H1 (cell line): Measurements from ENCODE around the gene FAM53B. TPM values are rescaled to one million over a fixed set of nuclear protein-coding genes. Genes with fewer than 3 reads are reported as not detected.

Experiments
- CTCF ChIA-PET: fragments of 300-600 bp; sonication (Branson Sonifier 250); formaldehyde crosslinking; loops from one replicate; lab custom pipeline; 2021; ENCODE audit not compliant: partially characterized antibody; lab: Charles Lee
- POLR2A ChIA-PET: fragments of 300-600 bp; sonication (Branson Sonifier 250); formaldehyde crosslinking; loops from one replicate; lab custom pipeline; 2021; ENCODE audit warnings: inconsistent platforms; ENCODE audit not compliant: partially characterized antibody; lab: Charles Lee
- DNase-seq, 2 experiments: peaks; one replicate each; pipeline versions ENCODE4 v3.0.0 to v3.0.0-alpha.2; 2010 to 2022; ENCODE audit warnings: low spot score in 2 of 2, low read depth in 1 of 2, mixed read lengths in 1 of 2
- FAIRE-seq: peaks from 2 replicates; lab custom pipeline; 2011; peaks lifted over from hg19 to GRCh38; lab: Jason Lieb, UNC
- H2AFZ ChIP-seq: 2 replicates; pipeline ENCODE4 v1.8.1; 2012; ENCODE audit warnings: low read length, inconsistent platforms
- H2AK5ac ChIP-seq: 2 replicates; pipeline ENCODE4 v1.6.1; 2013; ENCODE audit warnings: low read depth, low read length
- H2BK120ac ChIP-seq: replicated peaks from 2 replicates; pipeline ENCODE3; 2013; ENCODE audit warnings: low read depth, low read length, inconsistent platforms
- H2BK12ac ChIP-seq: 2 replicates; pipeline ENCODE4 v1.6.1; 2013; ENCODE audit warnings: low read depth, low read length
- H2BK15ac ChIP-seq: 2 replicates; pipeline ENCODE4 v1.6.1; 2013; ENCODE audit warnings: low read length
- H2BK20ac ChIP-seq: 2 replicates; pipeline ENCODE4 v1.6.1; 2013; ENCODE audit warnings: low read length
- H2BK5ac ChIP-seq: 2 replicates; pipeline ENCODE4 v1.6.1; 2013; ENCODE audit warnings: low read depth, low read length
- H3K14ac ChIP-seq: 2 replicates; pipeline ENCODE4 v1.6.1; 2013; ENCODE audit warnings: inconsistent platforms; ENCODE audit not compliant: insufficient read length
- H3K18ac ChIP-seq: 2 replicates; pipeline ENCODE4 v1.6.1; 2013; ENCODE audit warnings: low read length; ENCODE audit errors: extremely low read depth
- H3K23ac ChIP-seq: 2 replicates; pipeline ENCODE4 v1.6.1; 2013; ENCODE audit warnings: inconsistent platforms; ENCODE audit not compliant: insufficient read length
- H3K23me2 ChIP-seq: 2 replicates; pipeline ENCODE4 v1.6.1; 2013; ENCODE audit warnings: low read depth, low read length
- H3K27ac ChIP-seq: 2 replicates; pipeline ENCODE4 v1.6.1; 2011; ENCODE audit warnings: low read depth, low read length, inconsistent platforms
- H3K27me3 ChIP-seq, 4 experiments: replicated peaks in 1 of 4; 1 replicate in 1 of 4; 2 replicates in 3 of 4; pipeline versions ENCODE4 v1.6.1 to v1.8.1; 2011 to 2013; ENCODE audit warnings: low read length in 3 of 4, mild to moderate bottlenecking in 3 of 4, inconsistent platforms in 2 of 4, mixed read lengths in 2 of 4, moderate library complexity in 1 of 4; ENCODE audit not compliant: control insufficient read depth in 3 of 4, insufficient read depth in 3 of 4; ENCODE audit errors: extremely low read depth in 1 of 4
- H3K36me3 ChIP-seq, 4 experiments: 2 replicates each; pipeline versions ENCODE4 v1.6.1 to v1.8.1; 2011 to 2013; ENCODE audit warnings: mild to moderate bottlenecking in 4 of 4, low read length in 3 of 4, moderate library complexity in 2 of 4, control low read depth in 1 of 4, inconsistent platforms in 1 of 4; ENCODE audit not compliant: insufficient read depth in 4 of 4, control insufficient read depth in 2 of 4
- H3K4ac ChIP-seq: replicated peaks from 2 replicates; pipeline ENCODE3; 2013; ENCODE audit warnings: low read length, low read depth, mixed read lengths, inconsistent platforms; ENCODE audit not compliant: insufficient read length
- H3K4me1 ChIP-seq, 4 experiments: replicated peaks in 1 of 4; 1 replicate in 1 of 4; 2 replicates in 3 of 4; pipeline versions ENCODE4 v1.6.1 to v1.8.1; 2011 to 2013; ENCODE audit warnings: low read length in 3 of 4, inconsistent platforms in 2 of 4, mixed read lengths in 1 of 4; ENCODE audit not compliant: insufficient read depth in 4 of 4, control insufficient read depth in 3 of 4
- H3K4me2 ChIP-seq, 2 experiments: 2 replicates each; pipeline versions ENCODE4 v1.6.1 to v1.8.1; 2011 to 2013; ENCODE audit warnings: low read depth in 2 of 2, low read length in 2 of 2, control low read depth in 1 of 2, inconsistent platforms in 1 of 2, mild to moderate bottlenecking in 1 of 2; ENCODE audit not compliant: insufficient read depth in 1 of 2
- H3K4me3 ChIP-seq, 4 experiments: fragments of 200-600, 300-600 bp in 1 of 4; sonication (generic), shearing (Covaris generic), sonication (Bioruptor Twin) in 1 of 4; 2 replicates each; pipeline versions ENCODE4 v1.5.1 to v1.8.1; 2011 to 2016; ENCODE audit warnings: low read length in 4 of 4, low read depth in 3 of 4, control low read depth in 2 of 4, inconsistent platforms in 2 of 4, mild to moderate bottlenecking in 2 of 4, mixed read lengths in 1 of 4, moderate library complexity in 1 of 4; ENCODE audit not compliant: insufficient read depth in 2 of 4; ENCODE audit errors: extremely low read depth in 1 of 4
- H3K56ac ChIP-seq: replicated peaks from 2 replicates; pipeline ENCODE3; 2013; ENCODE audit warnings: low read depth, mild to moderate bottlenecking, mixed read lengths, low read length, inconsistent platforms; ENCODE audit not compliant: insufficient read length
- H3K79me1 ChIP-seq: 2 replicates; pipeline ENCODE4 v1.6.1; 2013; ENCODE audit warnings: low read depth, low read length, control low read depth
- H3K79me2 ChIP-seq, 2 experiments: 2 replicates each; pipeline versions ENCODE4 v1.6.1 to v1.8.1; 2012 to 2013; ENCODE audit warnings: low read length in 2 of 2, mild to moderate bottlenecking in 2 of 2, inconsistent platforms in 1 of 2; ENCODE audit not compliant: insufficient read depth in 2 of 2, control insufficient read depth in 1 of 2
- H3K9ac ChIP-seq, 4 experiments: replicated peaks in 1 of 4; 1 replicate in 1 of 4; 2 replicates in 3 of 4; pipeline versions ENCODE4 v1.6.1 to v1.8.1; 2011 to 2013; ENCODE audit warnings: low read depth in 3 of 4, low read length in 3 of 4, control low read depth in 2 of 4, mild to moderate bottlenecking in 2 of 4, moderate library complexity in 2 of 4, inconsistent platforms in 1 of 4; ENCODE audit errors: extremely low read depth in 1 of 4
- H3K9me3 ChIP-seq, 2 experiments: 2 replicates each; pipeline versions ENCODE4 v1.6.1 to v1.8.1; 2012 to 2013; ENCODE audit warnings: mild to moderate bottlenecking in 2 of 2, moderate library complexity in 2 of 2, control low read depth in 1 of 2, inconsistent platforms in 1 of 2, low read depth in 1 of 2, low read length in 1 of 2, mixed read lengths in 1 of 2; ENCODE audit not compliant: insufficient read depth in 2 of 2
- H4K20me1 ChIP-seq, 2 experiments: replicated peaks in 1 of 2; 2 replicates each; pipeline versions ENCODE3 to v1.8.1; 2011 to 2013; ENCODE audit warnings: inconsistent platforms in 2 of 2, low read length in 2 of 2, mild to moderate bottlenecking in 1 of 2; ENCODE audit not compliant: insufficient read depth in 2 of 2, control insufficient read depth in 1 of 2
- H4K5ac ChIP-seq: 2 replicates; pipeline ENCODE4 v1.6.1; 2013; ENCODE audit warnings: low read length, low read depth, mixed read lengths, inconsistent platforms; ENCODE audit not compliant: insufficient read length
- H4K8ac ChIP-seq: 2 replicates; pipeline ENCODE4 v1.8.0; 2013; ENCODE audit warnings: mild to moderate bottlenecking, moderate library complexity, low read length, inconsistent platforms; ENCODE audit not compliant: insufficient read depth; ENCODE audit errors: extremely low read depth
- H4K91ac ChIP-seq: replicated peaks from 2 replicates; pipeline ENCODE3; 2013; ENCODE audit warnings: low read length, mixed read lengths, inconsistent platforms; ENCODE audit not compliant: insufficient read length
- ATF3 ChIP-seq: IDR thresholded peaks from 2 replicates; pipeline ENCODE4 v1.6.1; 2011; ENCODE audit warnings: low read depth, mild to moderate bottlenecking, low read length; ENCODE audit not compliant: insufficient read depth
- EGR1 ChIP-seq: IDR thresholded peaks from 2 replicates; pipeline ENCODE4 v1.6.1; 2011; ENCODE audit warnings: low read depth, low read length, borderline replicate concordance
- GTF2F1 ChIP-seq: IDR thresholded peaks from 2 replicates; pipeline ENCODE4 v1.6.1; 2012; ENCODE audit warnings: low read depth, low read length, improper control_type of control experiment, borderline replicate concordance
- NANOG ChIP-seq: IDR thresholded peaks from 2 replicates; pipeline ENCODE4 v1.6.1; 2011; ENCODE audit warnings: low read length, low read depth, mild to moderate bottlenecking, inconsistent platforms; ENCODE audit not compliant: insufficient read depth, poor library complexity, severe bottlenecking
- POLR2AphosphoS5 ChIP-seq: IDR thresholded peaks from 2 replicates; pipeline ENCODE4 v1.6.1; 2011; ENCODE audit warnings: low read depth, low read length
- RAD21 ChIP-seq, 2 experiments: IDR thresholded peaks in 1 of 2; conservative IDR thresholded peaks in 1 of 2; 2 replicates each; pipeline ENCODE4 v1.6.1; 2011; ENCODE audit warnings: low read depth in 2 of 2, low read length in 2 of 2, improper control_type of control experiment in 1 of 2, inconsistent platforms in 1 of 2, mild to moderate bottlenecking in 1 of 2, moderate library complexity in 1 of 2
- SUZ12 ChIP-seq: fragments of 200-600 bp; sonication (generic); IDR thresholded peaks from 2 replicates; pipeline ENCODE4 v1.6.1; 2012; ENCODE audit warnings: mild to moderate bottlenecking, inconsistent platforms, low read length, moderate library complexity, mixed read lengths
- TAF1 ChIP-seq: IDR thresholded peaks from 2 replicates; pipeline ENCODE4 v1.6.1; 2011; ENCODE audit warnings: mild to moderate bottlenecking, low read depth, low read length
- WGBS, 2 experiments: shearing (Covaris generic) in 1 of 2; methylation state at CpG; one replicate each; pipeline versions ENCODE4 v1.1.6 to v1.1.7; 2013 to 2015; ENCODE audit warnings: low lambda C conversion rate in 2 of 2, mixed read lengths in 2 of 2, inconsistent platforms in 1 of 2, low coverage in 1 of 2, missing lambda C conversion rate in 1 of 2; ENCODE audit not compliant: insufficient replicate concordance in 2 of 2, insufficient coverage in 1 of 2, insufficient read length in 1 of 2; ENCODE audit errors: extremely low coverage in 1 of 2, missing lambda C conversion rate in 1 of 2; 5-methylcytosine and 5-hydroxymethylcytosine counted together
- polyA plus RNA-seq, 7 experiments: library from polyadenylated mRNA; depleted of rRNA in 3 of 7; stranded (reverse) in 5 of 7; unstranded in 2 of 7; fragments of >200 nt in 5 of 7; fragments of 200-250 nt in 2 of 7; gene quantifications; 1 replicate in 5 of 7; 2 replicates in 1 of 7; 4 replicates in 1 of 7; pipeline versions ENCODE4 v1.2.1 to v1.2.3, GENCODE V29; 2011 to 2013; ENCODE audit warnings: missing spikeins in 2 of 7, mixed read lengths in 2 of 7
- total RNA-seq: library from RNA; stranded (reverse); fragmentation: NEBNext Ultra II Directional; extraction: Animal tissue kit (Norgen Biotek cat#: 25700); gene quantifications from 2 replicates; pipeline ENCODE4 v1.2.1, GENCODE V29; 2021

The FAM53B gene
- total and polyA plus RNA-seq, 2 of the 8 experiments (the other 6 are each of a cell fraction or from before 2014, with no cell fraction given): 5.3 to 14.4 TPM

GRCh38 chr10:124589491-124590041 is 154.6 kb downstream of the FAM53B start:
- Histone ChIP-seq H3K4me2 (no peak overlapping the region), H4K5ac (no peak overlapping the region), H3K23me2 (no peaks in the 10 kb centered on the region), H2BK20ac (no peak overlapping the region), H3K79me1 (no peaks in the 10 kb centered on the region), H3K4me1 (no peaks in the 10 kb centered on the region), H2BK5ac (no peak overlapping the region), H3K9me3 (no peaks in the 10 kb centered on the region), H3K14ac (no peak overlapping the region), H2AK5ac (no peak overlapping the region), H3K4ac (no peak overlapping the region), H3K36me3 (no peaks in the 10 kb centered on the region), H2AFZ (no peak overlapping the region), H3K56ac (no peak overlapping the region), H2BK120ac (no peak overlapping the region), H2BK12ac (no peak overlapping the region), H4K8ac (no peak overlapping the region), H2BK15ac (no peak overlapping the region), H3K23ac (no peak overlapping the region), H3K9ac (no peak overlapping the region), H3K4me3 (no peak overlapping the region), H3K79me2 (no peaks in the 10 kb centered on the region), H3K27ac (no peak overlapping the region), H4K20me1 (peaks cover 0 to 2% of the 10 kb centered on the region in 2 experiments), H3K27me3 (no peaks in the 10 kb centered on the region), H4K91ac (no peak overlapping the region), H3K18ac (no peak overlapping the region)
- TF ChIP-seq EGR1: no peak
- no peak for TF ChIP-seq TAF1
- no peak for TF ChIP-seq POLR2AphosphoS5
- no peak for TF ChIP-seq RAD21 (IDR thresholded peaks at IDR 0.05 in 1 of 2, conservative IDR thresholded peaks at IDR 0.05 in 1 of 2; ENCODE audit: low read depth in 2 of 2, low read length in 2 of 2)
- no peak for TF ChIP-seq SUZ12
- no peak for TF ChIP-seq GTF2F1
- no peak for TF ChIP-seq ATF3
- TF ChIP-seq NANOG: no peak
- ChIA-PET CTCF (interaction anchor here (0.7 to 2.0 kb wide), 6 partner anchors 13 to 157 kb away, joined by 3 to 8 read pairs (median 5); no protein-coding TSS in a partner anchor), POLR2A (no interaction called here)
- FAIRE-seq (no peak), DNase-seq (no peak)
- WGBS, 2 experiments: 88% methylated on average over 16 of the region's 24 CpGs; no CpG with 5 or more reads in 1 of the 2 experiments
